Panc1 (cell line): ENCODE data around the gene MN1. TPM values are rescaled to one million over a fixed set of nuclear protein-coding genes. Genes with fewer than 3 reads are reported as not detected.

Experiments used
- ATAC-seq: fragments of 200-7000 bp; cut with Tn5 transposase; 2 replicates; pipeline ENCODE4 v1.9.1; 2020; ENCODE audit warnings: mild to moderate bottlenecking, moderate library complexity
- BruUV-seq: library from RNA; stranded (reverse); fragments of 400-500 nt; replicated peaks from 2 replicates; lab custom pipeline; 2021; lab: Mats Ljungman, UMichigan
- CTCF ChIA-PET: fragments of 300-600 bp; sonication (Branson Sonifier 250); formaldehyde crosslinking; loops from one replicate; lab custom pipeline; 2022; ENCODE audit warnings: antibody characterized with exemption; lab: Charles Lee
- POLR2A ChIA-PET: fragments of 300-600 bp; sonication (Branson Sonifier 250); formaldehyde crosslinking; loops from one replicate; lab custom pipeline; 2022; ENCODE audit warnings: antibody characterized with exemption; lab: Charles Lee
- DNase-seq: peaks from one replicate; pipeline ENCODE4 v3.0.0-alpha.2; 2010; ENCODE audit warnings: low read depth, low spot score
- H3K27ac ChIP-seq: 2 replicates; pipeline ENCODE4 v1.5.1; 2011; ENCODE audit warnings: mild to moderate bottlenecking, low read length, inconsistent platforms
- H3K27me3 ChIP-seq: fragments of 200-500 bp; sonication (Bioruptor generic); 2 replicates; pipeline ENCODE4 v1.6.0; 2014; ENCODE audit warnings: low read length, inconsistent platforms; ENCODE audit not compliant: control insufficient read depth, insufficient read depth
- H3K36me3 ChIP-seq: fragments of 200-500 bp; sonication (Bioruptor generic); 2 replicates; pipeline ENCODE4 v1.5.1; 2014; ENCODE audit warnings: inconsistent platforms, mild to moderate bottlenecking, low read length, moderate library complexity; ENCODE audit not compliant: control insufficient read depth, insufficient read depth
- H3K4me1 ChIP-seq: 2 replicates; pipeline ENCODE4 v1.5.1; 2011; ENCODE audit warnings: inconsistent platforms, mild to moderate bottlenecking, low read length, moderate library complexity; ENCODE audit not compliant: control insufficient read depth, insufficient read depth
- H3K4me3 ChIP-seq, 2 experiments: 2 replicates each; pipeline ENCODE4 v1.5.1; 2011 to 2012; ENCODE audit warnings: low read depth in 2 of 2, low read length in 2 of 2, mild to moderate bottlenecking in 2 of 2, inconsistent platforms in 1 of 2, moderate library complexity in 1 of 2
- H3K9me3 ChIP-seq: fragments of 200-500 bp; sonication (Bioruptor generic); 2 replicates; pipeline ENCODE4 v1.5.1; 2014; ENCODE audit warnings: low read depth, mild to moderate bottlenecking, inconsistent platforms, low read length, moderate library complexity; ENCODE audit not compliant: control insufficient read depth, insufficient read depth
- POLR2AphosphoS5 ChIP-seq: IDR thresholded peaks from 2 replicates; pipeline ENCODE4 v1.6.1; 2012; ENCODE audit warnings: mild to moderate bottlenecking, low read depth, low read length, moderate library complexity
- SIN3A ChIP-seq: IDR thresholded peaks from 2 replicates; pipeline ENCODE4 v1.6.1; 2012; ENCODE audit warnings: low read depth, mild to moderate bottlenecking, low read length, moderate library complexity, borderline replicate concordance; ENCODE audit not compliant: insufficient read depth
- TCF7L2 ChIP-seq: IDR thresholded peaks from 2 replicates; pipeline ENCODE4 v1.6.1; 2011; ENCODE audit warnings: mild to moderate bottlenecking, low read depth, low read length, inconsistent platforms
- in situ Hi-C: cut with HindIII; loops from 2 replicates; pipeline ENCODE4 v1.10.0; 2016; ENCODE audit warnings: low sequenced_read_pairs, low pct_unique_long_range_greater_than_20kb
- intact Hi-C: fragments of 100-400 bp; cut with micrococcal nuclease; formaldehyde crosslinking; loops from one replicate; pipeline ENCODE4 v1.10.0; 2022; ENCODE audit not compliant: unreplicated experiment
- total RNA-seq: library from RNA; stranded (reverse); gene quantifications from one replicate; pipeline ENCODE4 v1.2.1, GENCODE V29; 2021; ENCODE audit not compliant: unreplicated experiment
- TF ChIP-seq, protein P1 (sequence below), 2 experiments: IDR thresholded peaks; 2 replicates each; pipeline ENCODE4 v1.6.1; 2011 to 2012; ENCODE audit warnings: low read depth in 2 of 2, control low read depth in 1 of 2, low read length in 1 of 2, mild to moderate bottlenecking in 1 of 2, moderate library complexity in 1 of 2; ENCODE audit not compliant: insufficient read depth in 1 of 2
- TF ChIP-seq, protein P2 (sequence below): fragments of 450-650 bp; IDR thresholded peaks from 2 replicates; pipeline ENCODE4 v1.5.1; 2017; ENCODE audit warnings: mild to moderate bottlenecking

The MN1 gene
- total RNA-seq, 1 experiment from 2014 or later, result 0.51 TPM

DNA sequence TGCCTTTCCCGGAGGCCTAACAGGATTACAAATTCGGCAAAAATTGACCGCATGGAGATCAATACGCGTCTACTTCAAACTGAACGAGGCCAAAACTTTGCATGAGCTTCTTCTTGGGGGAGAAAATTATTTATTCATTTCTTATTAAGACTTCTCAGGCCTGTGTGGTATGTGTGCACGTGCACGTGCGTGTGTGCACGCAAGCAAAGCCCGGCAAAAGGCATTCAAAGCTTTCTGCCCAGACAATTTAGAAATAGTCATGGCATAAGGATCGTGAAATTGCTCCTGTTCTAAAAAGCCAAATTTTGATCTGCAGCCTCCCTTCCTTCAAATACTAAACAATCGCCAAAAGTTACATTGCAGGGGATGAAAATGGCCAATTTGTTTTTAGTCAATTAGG lies 14.6 kb downstream of the MN1 start:
- H3K36me3 ChIP-seq, result no peaks in the 10 kb centered on the region
- H3K4me3 ChIP-seq, result no peak overlapping the region
- POLR2A ChIA-PET, result no interaction called here
- H3K27me3 ChIP-seq, result no peaks in the 10 kb centered on the region
- ATAC-seq (no peak), DNase-seq (no peak)
- no peak overlapping the region for H3K27ac ChIP-seq
- BruUV-seq, result no TSS peak
- no peaks in the 10 kb centered on the region for H3K4me1 ChIP-seq
- H3K9me3 ChIP-seq, result no peaks in the 10 kb centered on the region
- TF ChIP-seq, protein P1, sequence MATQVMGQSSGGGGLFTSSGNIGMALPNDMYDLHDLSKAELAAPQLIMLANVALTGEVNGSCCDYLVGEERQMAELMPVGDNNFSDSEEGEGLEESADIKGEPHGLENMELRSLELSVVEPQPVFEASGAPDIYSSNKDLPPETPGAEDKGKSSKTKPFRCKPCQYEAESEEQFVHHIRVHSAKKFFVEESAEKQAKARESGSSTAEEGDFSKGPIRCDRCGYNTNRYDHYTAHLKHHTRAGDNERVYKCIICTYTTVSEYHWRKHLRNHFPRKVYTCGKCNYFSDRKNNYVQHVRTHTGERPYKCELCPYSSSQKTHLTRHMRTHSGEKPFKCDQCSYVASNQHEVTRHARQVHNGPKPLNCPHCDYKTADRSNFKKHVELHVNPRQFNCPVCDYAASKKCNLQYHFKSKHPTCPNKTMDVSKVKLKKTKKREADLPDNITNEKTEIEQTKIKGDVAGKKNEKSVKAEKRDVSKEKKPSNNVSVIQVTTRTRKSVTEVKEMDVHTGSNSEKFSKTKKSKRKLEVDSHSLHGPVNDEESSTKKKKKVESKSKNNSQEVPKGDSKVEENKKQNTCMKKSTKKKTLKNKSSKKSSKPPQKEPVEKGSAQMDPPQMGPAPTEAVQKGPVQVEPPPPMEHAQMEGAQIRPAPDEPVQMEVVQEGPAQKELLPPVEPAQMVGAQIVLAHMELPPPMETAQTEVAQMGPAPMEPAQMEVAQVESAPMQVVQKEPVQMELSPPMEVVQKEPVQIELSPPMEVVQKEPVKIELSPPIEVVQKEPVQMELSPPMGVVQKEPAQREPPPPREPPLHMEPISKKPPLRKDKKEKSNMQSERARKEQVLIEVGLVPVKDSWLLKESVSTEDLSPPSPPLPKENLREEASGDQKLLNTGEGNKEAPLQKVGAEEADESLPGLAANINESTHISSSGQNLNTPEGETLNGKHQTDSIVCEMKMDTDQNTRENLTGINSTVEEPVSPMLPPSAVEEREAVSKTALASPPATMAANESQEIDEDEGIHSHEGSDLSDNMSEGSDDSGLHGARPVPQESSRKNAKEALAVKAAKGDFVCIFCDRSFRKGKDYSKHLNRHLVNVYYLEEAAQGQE (IDR thresholded peaks at IDR 0.05; ENCODE audit: insufficient read depth in 1 of 2, low read depth in 2 of 2, low read length in 1 of 2), result no peak
- TF ChIP-seq SIN3A (no peak), TCF7L2 (no peak), POLR2AphosphoS5 (no peak)
- TF ChIP-seq, protein P2, sequence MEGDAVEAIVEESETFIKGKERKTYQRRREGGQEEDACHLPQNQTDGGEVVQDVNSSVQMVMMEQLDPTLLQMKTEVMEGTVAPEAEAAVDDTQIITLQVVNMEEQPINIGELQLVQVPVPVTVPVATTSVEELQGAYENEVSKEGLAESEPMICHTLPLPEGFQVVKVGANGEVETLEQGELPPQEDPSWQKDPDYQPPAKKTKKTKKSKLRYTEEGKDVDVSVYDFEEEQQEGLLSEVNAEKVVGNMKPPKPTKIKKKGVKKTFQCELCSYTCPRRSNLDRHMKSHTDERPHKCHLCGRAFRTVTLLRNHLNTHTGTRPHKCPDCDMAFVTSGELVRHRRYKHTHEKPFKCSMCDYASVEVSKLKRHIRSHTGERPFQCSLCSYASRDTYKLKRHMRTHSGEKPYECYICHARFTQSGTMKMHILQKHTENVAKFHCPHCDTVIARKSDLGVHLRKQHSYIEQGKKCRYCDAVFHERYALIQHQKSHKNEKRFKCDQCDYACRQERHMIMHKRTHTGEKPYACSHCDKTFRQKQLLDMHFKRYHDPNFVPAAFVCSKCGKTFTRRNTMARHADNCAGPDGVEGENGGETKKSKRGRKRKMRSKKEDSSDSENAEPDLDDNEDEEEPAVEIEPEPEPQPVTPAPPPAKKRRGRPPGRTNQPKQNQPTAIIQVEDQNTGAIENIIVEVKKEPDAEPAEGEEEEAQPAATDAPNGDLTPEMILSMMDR, result no peak
- CTCF ChIA-PET, result interaction anchor here (0.5 kb wide), 1 partner anchor 16 kb away, joined by 14 read pairs; no protein-coding TSS in a partner anchor
- in situ Hi-C loops, result no loop called here
- intact Hi-C loops, result no loop called here

DNA sequence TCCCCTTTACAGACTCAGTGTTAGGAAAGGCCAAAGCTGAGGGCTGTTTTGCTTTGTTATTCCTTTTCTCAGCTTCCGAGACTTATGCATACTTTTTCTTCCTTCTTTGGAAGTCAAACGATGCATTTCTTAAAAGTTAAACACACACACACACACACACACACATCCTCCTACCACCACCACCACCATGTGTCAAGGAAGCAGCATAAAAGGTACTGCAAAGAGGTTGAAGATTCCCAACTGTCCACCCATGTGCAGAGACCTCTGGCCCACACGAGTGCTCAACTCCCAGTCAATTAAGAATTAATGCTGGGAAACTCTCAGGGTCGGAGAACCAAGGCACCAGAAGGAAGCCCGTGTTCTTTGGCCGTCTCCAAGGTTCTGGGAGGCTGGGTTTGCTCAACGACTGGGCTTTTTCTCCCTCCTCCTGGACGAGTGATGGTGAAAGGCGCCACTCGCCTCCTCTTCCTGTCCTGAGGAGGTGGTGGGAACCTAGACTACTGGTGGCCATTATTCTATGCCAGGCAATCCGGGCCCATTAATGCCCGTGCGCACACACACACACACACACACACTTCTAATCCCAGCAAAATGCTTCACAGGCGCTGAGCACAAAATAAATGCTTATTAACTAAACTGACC lies 15.1 kb downstream of the MN1 start:
- ATAC-seq, result no peak
- intact Hi-C loops (no loop called here), in situ Hi-C loops (no loop called here)
- no peaks in the 10 kb centered on the region for H3K27me3 ChIP-seq
- no peak overlapping the region for H3K4me3 ChIP-seq
- no TSS peak for BruUV-seq
- H3K9me3 ChIP-seq, result no peaks in the 10 kb centered on the region
- no peaks in the 10 kb centered on the region for H3K4me1 ChIP-seq
- no peak for DNase-seq
- H3K36me3 ChIP-seq, result no peaks in the 10 kb centered on the region
- CTCF ChIA-PET, result no interaction called here
- TF ChIP-seq, protein P1 (IDR thresholded peaks at IDR 0.05; ENCODE audit: insufficient read depth in 1 of 2, low read depth in 2 of 2, low read length in 1 of 2), result no peak
- no peak for TF ChIP-seq POLR2AphosphoS5
- TF ChIP-seq, protein P2, result no peak
- TF ChIP-seq SIN3A, result no peak
- no peak for TF ChIP-seq TCF7L2
- POLR2A ChIA-PET, result no interaction called here
- no peak overlapping the region for H3K27ac ChIP-seq
